GM19025 (cell line): Measurements from ENCODE around the gene OR13C2.
"Not testable (repeated sequence)": the region's sequence is repeated elsewhere in the genome, so short reads cannot be mapped to it uniquely, and the experiment has no call there.

Source experiments
- ATAC-seq: cut with Tn5 transposase; IDR thresholded peaks from one replicate; pipeline ENCODE4 v1.9.1; 2021; ENCODE audit warnings: mild to moderate bottlenecking, low read depth, moderate library complexity; ENCODE audit not compliant: unreplicated experiment

The OR13C2 gene, protein sequence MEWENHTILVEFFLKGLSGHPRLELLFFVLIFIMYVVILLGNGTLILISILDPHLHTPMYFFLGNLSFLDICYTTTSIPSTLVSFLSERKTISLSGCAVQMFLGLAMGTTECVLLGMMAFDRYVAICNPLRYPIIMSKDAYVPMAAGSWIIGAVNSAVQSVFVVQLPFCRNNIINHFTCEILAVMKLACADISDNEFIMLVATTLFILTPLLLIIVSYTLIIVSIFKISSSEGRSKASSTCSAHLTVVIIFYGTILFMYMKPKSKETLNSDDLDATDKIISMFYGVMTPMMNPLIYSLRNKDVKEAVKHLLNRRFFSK

DNA sequence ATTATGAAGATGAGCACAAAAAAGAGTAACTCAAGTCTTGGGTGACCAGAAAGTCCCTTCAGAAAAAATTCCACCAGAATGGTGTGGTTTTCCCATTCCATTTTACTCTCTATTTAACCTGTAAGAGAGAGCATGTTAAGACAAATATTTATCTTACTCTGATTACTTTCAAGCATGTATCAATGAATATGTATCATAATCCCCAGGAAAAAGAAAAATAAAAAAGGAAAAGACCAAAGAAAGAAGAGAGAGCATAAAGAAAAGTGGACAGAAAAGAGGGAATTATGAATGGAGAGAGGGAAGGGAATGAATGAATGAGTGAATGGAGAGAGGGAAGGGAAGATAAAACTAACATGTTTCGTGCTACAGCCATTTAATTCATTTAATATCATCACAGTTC, at the start of gene OR13C2:
OR13C2 (minus strand) TSS at position 101 of the 400 bp plus-strand sequence; CDS start at position 101, 0 bp downstream.
- ATAC-seq = not testable (repeated sequence)

GRCh38 chr9:104635456-104635855, 30.0 kb upstream of the OR13C2 start:
- ATAC-seq = no peak

GRCh38 chr9:104633976-104634520, 28.6 kb upstream of the OR13C2 start:
- ATAC-seq = no peak

GRCh38 chr9:104625964-104626363, 20.5 kb upstream of the OR13C2 start:
- not testable (repeated sequence) for ATAC-seq

GRCh38 chr9:104618104-104618503, 12.7 kb upstream of the OR13C2 start, which contains the start of gene OR13C9:
Gene OR13C9 (minus strand): TSS chr9:104618204. CDS start chr9:104618204, 0 bp downstream.
- ATAC-seq = no peak

GRCh38 chr9:104617418-104617817, 12.0 kb upstream of the OR13C2 start:
- ATAC-seq = no peak

DNA sequence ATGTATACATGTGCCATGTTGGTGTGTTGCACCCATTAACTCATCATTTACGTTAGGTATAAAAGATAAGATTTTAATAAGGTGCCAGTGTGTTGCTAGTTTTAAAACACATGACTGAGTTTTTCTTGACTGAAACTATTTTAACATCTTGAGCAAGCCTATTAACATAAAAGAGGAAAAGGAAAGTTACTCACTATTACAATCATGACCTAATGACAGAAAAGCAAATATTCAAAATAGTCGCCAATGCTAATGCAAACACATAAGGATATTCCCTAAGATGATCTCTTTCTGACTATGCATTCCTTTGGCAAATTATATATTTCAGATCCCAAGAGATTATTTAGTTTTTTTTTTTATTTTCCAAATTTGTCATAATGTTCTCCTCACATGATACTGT, 5.8 kb upstream of the OR13C2 start:
- ATAC-seq = no peak

GRCh38 chr9:104608336-104608735, 2.9 kb upstream of the OR13C2 start:
- ATAC-seq = no peak

- ATAC-seq = no peak
Measured at GRCh38 chr9:104606152-104606551, 725 bp upstream of the OR13C2 start.

GRCh38 chr9:104604801-104605200, 626 bp downstream of the OR13C2 start:
- ATAC-seq = no peak

DNA sequence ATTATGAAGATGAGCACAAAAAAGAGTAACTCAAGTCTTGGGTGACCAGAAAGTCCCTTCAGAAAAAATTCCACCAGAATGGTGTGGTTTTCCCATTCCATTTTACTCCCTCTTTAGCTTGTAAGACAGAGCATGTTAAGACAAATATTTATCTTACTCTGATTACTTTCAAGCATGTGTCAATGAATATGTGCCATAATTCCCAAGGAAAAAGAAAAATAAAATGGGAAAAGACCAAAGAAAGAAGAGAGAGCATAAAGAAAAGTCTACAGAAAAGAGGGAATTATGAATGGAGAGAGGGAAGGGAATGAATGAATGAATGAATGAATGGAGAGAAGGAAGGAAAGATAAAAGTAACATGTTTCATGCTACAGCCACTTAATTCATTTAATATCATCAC, 6.1 kb downstream of the OR13C2 start, which contains the start of gene OR13C5:
OR13C5 (minus strand) TSS at position 101 of the 400 bp plus-strand sequence; CDS start at position 101, 0 bp downstream.
- not testable (repeated sequence) for ATAC-seq

- not testable (repeated sequence) for ATAC-seq
Measured at GRCh38 chr9:104598749-104599148, 6.7 kb downstream of the OR13C2 start.

DNA sequence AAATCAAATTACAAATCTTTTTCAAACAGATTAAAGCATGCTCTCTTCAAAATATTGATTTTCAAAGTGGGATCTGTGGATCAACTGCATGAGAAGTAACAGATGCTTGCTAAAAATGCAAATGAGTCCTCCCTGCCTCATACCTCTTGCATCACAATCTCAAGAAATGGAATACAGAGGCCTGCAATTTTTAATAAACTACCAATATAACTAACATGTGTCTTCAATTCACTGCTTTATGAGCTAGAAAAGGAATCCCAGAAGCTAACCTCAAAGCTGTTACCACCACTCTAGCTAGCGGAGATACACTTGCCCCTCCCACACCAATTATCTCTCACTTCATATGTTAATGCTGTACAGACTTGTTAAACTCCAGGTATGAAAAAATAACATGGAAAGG, 15.8 kb downstream of the OR13C2 start:
- no peak for ATAC-seq

GRCh38 chr9:104586496-104587180, 18.8 kb downstream of the OR13C2 start:
- ATAC-seq = no peak

GRCh38 chr9:104580562-104580961, 24.9 kb downstream of the OR13C2 start:
- ATAC-seq = no peak

- no peak for ATAC-seq
Measured at GRCh38 chr9:104577263-104577662, 28.2 kb downstream of the OR13C2 start.

GRCh38 chr9:104575456-104575855, 30.0 kb downstream of the OR13C2 start:
- no peak for ATAC-seq

- ATAC-seq = no peak
Measured at GRCh38 chr9:104572612-104573011, 32.8 kb downstream of the OR13C2 start.

- ATAC-seq = no peak
Measured at GRCh38 chr9:104568868-104569267, 36.6 kb downstream of the OR13C2 start, which contains the start of gene OR13C8. Gene OR13C8 (plus strand): TSS chr9:104569168. CDS start chr9:104569168, 0 bp downstream.

GRCh38 chr9:104564358-104564757, 41.1 kb downstream of the OR13C2 start:
- ATAC-seq = no peak
